CD4-positive, alpha-beta T cell (primary cell): Measurements from ENCODE around the gene STAMBPL1. TPM values are rescaled to one million over a fixed set of nuclear protein-coding genes. Genes with fewer than 3 reads are reported as not detected.
A peak's percentile ranks its signal among the peaks of the same experiment; 100 is the strongest.

Experiments used
- ATAC-seq: fragments of 200-7000 bp; cut with Tn5 transposase; one replicate; pipeline ENCODE4 v1.10.0; 2022; ENCODE audit warnings: mild to moderate bottlenecking; ENCODE audit not compliant: poor library complexity
- CTCF ChIA-PET: fragments of 350-600 bp; sonication (Branson Sonifier 250); formaldehyde crosslinking; loops from one replicate; lab custom pipeline; 2021; ENCODE audit warnings: antibody characterized with exemption, inconsistent platforms; lab: Charles Lee
- POLR2A ChIA-PET: fragments of 350-600 bp; sonication (Branson Sonifier 250); formaldehyde crosslinking; loops from one replicate; lab custom pipeline; 2021; ENCODE audit warnings: antibody characterized with exemption, inconsistent platforms; lab: Charles Lee
- DNase-seq, 14 experiments: peaks; one replicate each; pipeline ENCODE4 v3.0.0-alpha.2; 2013 to 2020; ENCODE audit warnings: mixed read lengths in 2 of 14
- H3K27ac ChIP-seq, 2 donors: one replicate each; pipeline versions ENCODE4 v1.5.1 to v1.7.0; 2013; ENCODE audit warnings: low read length in 2 of 2, low read depth in 1 of 2, mild to moderate bottlenecking in 1 of 2
- H3K27me3 ChIP-seq, 2 experiments: 1 replicate in 1 of 2; 2 replicates in 1 of 2; pipeline versions ENCODE4 v1.6.1 to v1.7.0; 2013; ENCODE audit warnings: low read length in 2 of 2, control low read depth in 1 of 2, mild to moderate bottlenecking in 1 of 2, moderate library complexity in 1 of 2; ENCODE audit not compliant: insufficient read depth in 2 of 2, control insufficient read depth in 1 of 2
- H3K36me3 ChIP-seq: one replicate; pipeline ENCODE4 v1.6.1; 2013; ENCODE audit warnings: low read length, control low read depth; ENCODE audit not compliant: insufficient read depth
- H3K4me1 ChIP-seq: one replicate; pipeline ENCODE4 v1.6.1; 2013; ENCODE audit warnings: low read length, control low read depth; ENCODE audit not compliant: insufficient read depth
- H3K4me3 ChIP-seq: one replicate; pipeline ENCODE4 v1.5.1; 2013; ENCODE audit warnings: mild to moderate bottlenecking, low read length, moderate library complexity
- H3K9me3 ChIP-seq, 2 experiments: 1 replicate in 1 of 2; 2 replicates in 1 of 2; pipeline versions ENCODE4 v1.6.1 to v1.7.0; 2013; ENCODE audit warnings: low read length in 2 of 2, mild to moderate bottlenecking in 2 of 2, control low read depth in 1 of 2, moderate library complexity in 1 of 2; ENCODE audit not compliant: control insufficient read depth in 1 of 2, insufficient read depth in 1 of 2
- H3K27ac Mint-ChIP-seq: one replicate; pipeline ENCODE4 v1.8.0; 2020; ENCODE audit warnings: mixed read lengths
- H3K27me3 Mint-ChIP-seq: one replicate; pipeline ENCODE4 v1.8.0; 2021; ENCODE audit warnings: mixed read lengths
- H3K36me3 Mint-ChIP-seq: one replicate; pipeline ENCODE4 v1.8.0; 2021; ENCODE audit warnings: low read depth, mixed read lengths
- H3K4me1 Mint-ChIP-seq: one replicate; pipeline ENCODE4 v1.8.0; 2021; ENCODE audit warnings: low read depth, mixed read lengths
- H3K4me3 Mint-ChIP-seq: one replicate; pipeline ENCODE4 v1.8.0; 2020; ENCODE audit warnings: mild to moderate bottlenecking, mixed read lengths
- H3K9me3 Mint-ChIP-seq: one replicate; pipeline ENCODE4 v1.8.0; 2020; ENCODE audit warnings: mixed read lengths
- CTCF ChIP-seq: fragments of 200-600 bp; IDR thresholded peaks from one replicate; pipeline ENCODE4 v1.8.0; 2022; ENCODE audit warnings: antibody characterized with exemption, mild to moderate bottlenecking
- intact Hi-C, 2 experiments: fragments of 100-400 bp; cut with DNase I in 1 of 2; cut with micrococcal nuclease in 1 of 2; formaldehyde crosslinking; loops; one replicate each; pipeline versions ENCODE4 v1.15.1 to v1.9.0; 2023 to 2025; cut with DNase I, micrococcal nuclease
- total RNA-seq, 174 experiments: library from RNA in 2 of 174; stranded (reverse) in 2 of 174; gene quantifications; one replicate each; pipeline ENCODE4 v1.2.3 and lab custom pipeline; 2021 to 2026

STAMBPL1 gene
- total RNA-seq, 2 experiments from 2014 or later = 23.7 to 26.7 TPM

- peaks cover 10% of the 10 kb centered on the region for H3K36me3 Mint-ChIP-seq
- ChIA-PET CTCF (interaction anchor here (0.5 to 6.6 kb wide), 18 partner anchors 11 to 319 kb away, joined by 3 to 85 read pairs (median 4); partner anchors contain the start of genes FAS and LIPA), POLR2A (interaction anchor here (0.7 to 3.9 kb wide), 6 partner anchors 42 to 275 kb away, joined by 3 to 22 read pairs (median 4); partner anchors contain the start of genes CH25H, FAS and STAMBPL1)
- Histone ChIP-seq H3K27me3 (no peaks in the 10 kb centered on the region), H3K27ac (no peak overlapping the region), H3K36me3 (peaks cover 5% of the 10 kb centered on the region), H3K9me3 (no peaks in the 10 kb centered on the region), H3K4me1 (peaks cover 11% of the 10 kb centered on the region), H3K4me3 (no peak overlapping the region)
- peak; percentile 76 for TF ChIP-seq CTCF
- H3K27ac Mint-ChIP-seq = no peak overlapping the region
- H3K27me3 Mint-ChIP-seq = no peaks in the 10 kb centered on the region
- H3K4me3 Mint-ChIP-seq = no peak overlapping the region
- DNase-seq = peak in 11 of 14 experiments; percentile 2 to 76 (median 20)
- peak; percentile 82 for ATAC-seq
- intact Hi-C loops = loop anchor here (1.0 to 10.0 kb wide), 5 partner anchors 97 to 632 kb away; no protein-coding TSS in a partner anchor
- no peaks in the 10 kb centered on the region for H3K9me3 Mint-ChIP-seq
- peaks cover 21% of the 10 kb centered on the region for H3K4me1 Mint-ChIP-seq
These were observed 52.7 kb downstream of the STAMBPL1 start for GRCh38 chr10:88932539-88933256.

- no peak overlapping the region for H3K27ac ChIP-seq
- ChIA-PET CTCF (interaction anchor here (1.1 to 6.6 kb wide), 9 partner anchors 54 to 318 kb away, joined by 3 to 85 read pairs (median 4); partner anchors contain the start of genes FAS and LIPA), POLR2A (interaction anchor here (0.7 to 3.9 kb wide), 5 partner anchors 54 to 274 kb away, joined by 3 to 22 read pairs (median 6); partner anchors contain the start of genes CH25H, FAS and STAMBPL1)
- DNase-seq (no peak), ATAC-seq (no peak)
- H3K27me3 Mint-ChIP-seq = no peaks in the 10 kb centered on the region
- peaks cover 21% of the 10 kb centered on the region for H3K4me1 Mint-ChIP-seq
- TF ChIP-seq CTCF = no peak
- H3K27ac Mint-ChIP-seq = no peak overlapping the region
- no peaks in the 10 kb centered on the region for H3K9me3 ChIP-seq
- no peaks in the 10 kb centered on the region for H3K27me3 ChIP-seq
- no peak overlapping the region for H3K4me3 ChIP-seq
- H3K4me3 Mint-ChIP-seq = no peak overlapping the region
- no peaks in the 10 kb centered on the region for H3K36me3 ChIP-seq
- no peaks in the 10 kb centered on the region for H3K9me3 Mint-ChIP-seq
- peaks cover 6% of the 10 kb centered on the region for H3K36me3 Mint-ChIP-seq
- intact Hi-C loops = loop anchor here in 1 of 2 experiments (5.0 to 10.0 kb wide), 2 partner anchors 371 to 631 kb away; no protein-coding TSS in a partner anchor
- H3K4me1 ChIP-seq = peaks cover 11% of the 10 kb centered on the region
These were observed 53.5 kb downstream of the STAMBPL1 start for GRCh38 chr10:88933564-88933963.

- intact Hi-C loops = loop anchor here (1.0 to 10.0 kb wide), 11 partner anchors 47 to 630 kb away; partner anchors contain the start of gene FAS (in 1 of the 2)
- ATAC-seq = peak; percentile 73
- DNase-seq = peak; percentile 52 to 88 (median 66)
- H3K36me3 Mint-ChIP-seq = peaks cover 11% of the 10 kb centered on the region
- ChIA-PET POLR2A (interaction anchor here (1.0 to 3.9 kb wide), 5 partner anchors 55 to 282 kb away, joined by 3 to 22 read pairs (median 4); partner anchors contain the start of gene STAMBPL1), CTCF (interaction anchor here (0.7 to 6.6 kb wide), 36 partner anchors 9 to 316 kb away, joined by 3 to 85 read pairs (median 5); partner anchors contain the start of genes CH25H, FAS, LIPA and STAMBPL1)
- Histone ChIP-seq H3K9me3 (no peaks in the 10 kb centered on the region), H3K27me3 (no peaks in the 10 kb centered on the region), H3K36me3 (peaks cover 1% of the 10 kb centered on the region), H3K4me3 (no peak overlapping the region), H3K27ac (no peak overlapping the region), H3K4me1 (peaks cover 11% of the 10 kb centered on the region)
- TF ChIP-seq CTCF = peak; percentile 93
- no peak overlapping the region for H3K27ac Mint-ChIP-seq
- H3K9me3 Mint-ChIP-seq = no peaks in the 10 kb centered on the region
- H3K4me3 Mint-ChIP-seq = peak overlapping the region; percentile 11
- peaks cover 21% of the 10 kb centered on the region for H3K4me1 Mint-ChIP-seq
- no peaks in the 10 kb centered on the region for H3K27me3 Mint-ChIP-seq
These were observed 55.0 kb downstream of the STAMBPL1 start for GRCh38 chr10:88934900-88935672.
